H1 (cell line): ENCODE results near the gene STK32C. TPM values are rescaled to one million over a fixed set of nuclear protein-coding genes. Genes with fewer than 3 reads are reported as not detected.
A peak's percentile ranks its signal among the peaks of the same experiment; 100 is the strongest.

Experiments
- CTCF ChIA-PET: fragments of 300-600 bp; sonication (Branson Sonifier 250); formaldehyde crosslinking; loops from one replicate; lab custom pipeline; 2021; ENCODE audit not compliant: partially characterized antibody; lab: Charles Lee
- POLR2A ChIA-PET: fragments of 300-600 bp; sonication (Branson Sonifier 250); formaldehyde crosslinking; loops from one replicate; lab custom pipeline; 2021; ENCODE audit warnings: inconsistent platforms; ENCODE audit not compliant: partially characterized antibody; lab: Charles Lee
- DNase-seq, 2 experiments: peaks; one replicate each; pipeline versions ENCODE4 v3.0.0 to v3.0.0-alpha.2; 2010 to 2022; ENCODE audit warnings: low spot score in 2 of 2, low read depth in 1 of 2, mixed read lengths in 1 of 2
- FAIRE-seq: peaks from 2 replicates; lab custom pipeline; 2011; peaks lifted over from hg19 to GRCh38; lab: Jason Lieb, UNC
- H2AFZ ChIP-seq: 2 replicates; pipeline ENCODE4 v1.8.1; 2012; ENCODE audit warnings: low read length, inconsistent platforms
- H2AK5ac ChIP-seq: 2 replicates; pipeline ENCODE4 v1.6.1; 2013; ENCODE audit warnings: low read depth, low read length
- H2BK120ac ChIP-seq: replicated peaks from 2 replicates; pipeline ENCODE3; 2013; ENCODE audit warnings: low read depth, low read length, inconsistent platforms
- H2BK12ac ChIP-seq: 2 replicates; pipeline ENCODE4 v1.6.1; 2013; ENCODE audit warnings: low read depth, low read length
- H2BK15ac ChIP-seq: 2 replicates; pipeline ENCODE4 v1.6.1; 2013; ENCODE audit warnings: low read length
- H2BK20ac ChIP-seq: 2 replicates; pipeline ENCODE4 v1.6.1; 2013; ENCODE audit warnings: low read length
- H2BK5ac ChIP-seq: 2 replicates; pipeline ENCODE4 v1.6.1; 2013; ENCODE audit warnings: low read depth, low read length
- H3K14ac ChIP-seq: 2 replicates; pipeline ENCODE4 v1.6.1; 2013; ENCODE audit warnings: inconsistent platforms; ENCODE audit not compliant: insufficient read length
- H3K18ac ChIP-seq: 2 replicates; pipeline ENCODE4 v1.6.1; 2013; ENCODE audit warnings: low read length; ENCODE audit errors: extremely low read depth
- H3K23ac ChIP-seq: 2 replicates; pipeline ENCODE4 v1.6.1; 2013; ENCODE audit warnings: inconsistent platforms; ENCODE audit not compliant: insufficient read length
- H3K23me2 ChIP-seq: 2 replicates; pipeline ENCODE4 v1.6.1; 2013; ENCODE audit warnings: low read depth, low read length
- H3K27ac ChIP-seq: 2 replicates; pipeline ENCODE4 v1.6.1; 2011; ENCODE audit warnings: low read depth, low read length, inconsistent platforms
- H3K27me3 ChIP-seq, 4 experiments: replicated peaks in 1 of 4; 1 replicate in 1 of 4; 2 replicates in 3 of 4; pipeline versions ENCODE4 v1.6.1 to v1.8.1; 2011 to 2013; ENCODE audit warnings: low read length in 3 of 4, mild to moderate bottlenecking in 3 of 4, inconsistent platforms in 2 of 4, mixed read lengths in 2 of 4, moderate library complexity in 1 of 4; ENCODE audit not compliant: control insufficient read depth in 3 of 4, insufficient read depth in 3 of 4; ENCODE audit errors: extremely low read depth in 1 of 4
- H3K36me3 ChIP-seq, 4 experiments: 2 replicates each; pipeline versions ENCODE4 v1.6.1 to v1.8.1; 2011 to 2013; ENCODE audit warnings: mild to moderate bottlenecking in 4 of 4, low read length in 3 of 4, moderate library complexity in 2 of 4, control low read depth in 1 of 4, inconsistent platforms in 1 of 4; ENCODE audit not compliant: insufficient read depth in 4 of 4, control insufficient read depth in 2 of 4
- H3K4ac ChIP-seq: replicated peaks from 2 replicates; pipeline ENCODE3; 2013; ENCODE audit warnings: low read length, low read depth, mixed read lengths, inconsistent platforms; ENCODE audit not compliant: insufficient read length
- H3K4me1 ChIP-seq, 4 experiments: replicated peaks in 1 of 4; 1 replicate in 1 of 4; 2 replicates in 3 of 4; pipeline versions ENCODE4 v1.6.1 to v1.8.1; 2011 to 2013; ENCODE audit warnings: low read length in 3 of 4, inconsistent platforms in 2 of 4, mixed read lengths in 1 of 4; ENCODE audit not compliant: insufficient read depth in 4 of 4, control insufficient read depth in 3 of 4
- H3K4me2 ChIP-seq, 2 experiments: 2 replicates each; pipeline versions ENCODE4 v1.6.1 to v1.8.1; 2011 to 2013; ENCODE audit warnings: low read depth in 2 of 2, low read length in 2 of 2, control low read depth in 1 of 2, inconsistent platforms in 1 of 2, mild to moderate bottlenecking in 1 of 2; ENCODE audit not compliant: insufficient read depth in 1 of 2
- H3K4me3 ChIP-seq, 4 experiments: fragments of 200-600, 300-600 bp in 1 of 4; sonication (generic), shearing (Covaris generic), sonication (Bioruptor Twin) in 1 of 4; 2 replicates each; pipeline versions ENCODE4 v1.5.1 to v1.8.1; 2011 to 2016; ENCODE audit warnings: low read length in 4 of 4, low read depth in 3 of 4, control low read depth in 2 of 4, inconsistent platforms in 2 of 4, mild to moderate bottlenecking in 2 of 4, mixed read lengths in 1 of 4, moderate library complexity in 1 of 4; ENCODE audit not compliant: insufficient read depth in 2 of 4; ENCODE audit errors: extremely low read depth in 1 of 4
- H3K56ac ChIP-seq: replicated peaks from 2 replicates; pipeline ENCODE3; 2013; ENCODE audit warnings: low read depth, mild to moderate bottlenecking, mixed read lengths, low read length, inconsistent platforms; ENCODE audit not compliant: insufficient read length
- H3K79me1 ChIP-seq: 2 replicates; pipeline ENCODE4 v1.6.1; 2013; ENCODE audit warnings: low read depth, low read length, control low read depth
- H3K79me2 ChIP-seq, 2 experiments: 2 replicates each; pipeline versions ENCODE4 v1.6.1 to v1.8.1; 2012 to 2013; ENCODE audit warnings: low read length in 2 of 2, mild to moderate bottlenecking in 2 of 2, inconsistent platforms in 1 of 2; ENCODE audit not compliant: insufficient read depth in 2 of 2, control insufficient read depth in 1 of 2
- H3K9ac ChIP-seq, 4 experiments: replicated peaks in 1 of 4; 1 replicate in 1 of 4; 2 replicates in 3 of 4; pipeline versions ENCODE4 v1.6.1 to v1.8.1; 2011 to 2013; ENCODE audit warnings: low read depth in 3 of 4, low read length in 3 of 4, control low read depth in 2 of 4, mild to moderate bottlenecking in 2 of 4, moderate library complexity in 2 of 4, inconsistent platforms in 1 of 4; ENCODE audit errors: extremely low read depth in 1 of 4
- H3K9me3 ChIP-seq, 2 experiments: 2 replicates each; pipeline versions ENCODE4 v1.6.1 to v1.8.1; 2012 to 2013; ENCODE audit warnings: mild to moderate bottlenecking in 2 of 2, moderate library complexity in 2 of 2, control low read depth in 1 of 2, inconsistent platforms in 1 of 2, low read depth in 1 of 2, low read length in 1 of 2, mixed read lengths in 1 of 2; ENCODE audit not compliant: insufficient read depth in 2 of 2
- H4K20me1 ChIP-seq, 2 experiments: replicated peaks in 1 of 2; 2 replicates each; pipeline versions ENCODE3 to v1.8.1; 2011 to 2013; ENCODE audit warnings: inconsistent platforms in 2 of 2, low read length in 2 of 2, mild to moderate bottlenecking in 1 of 2; ENCODE audit not compliant: insufficient read depth in 2 of 2, control insufficient read depth in 1 of 2
- H4K5ac ChIP-seq: 2 replicates; pipeline ENCODE4 v1.6.1; 2013; ENCODE audit warnings: low read length, low read depth, mixed read lengths, inconsistent platforms; ENCODE audit not compliant: insufficient read length
- H4K8ac ChIP-seq: 2 replicates; pipeline ENCODE4 v1.8.0; 2013; ENCODE audit warnings: mild to moderate bottlenecking, moderate library complexity, low read length, inconsistent platforms; ENCODE audit not compliant: insufficient read depth; ENCODE audit errors: extremely low read depth
- H4K91ac ChIP-seq: replicated peaks from 2 replicates; pipeline ENCODE3; 2013; ENCODE audit warnings: low read length, mixed read lengths, inconsistent platforms; ENCODE audit not compliant: insufficient read length
- CBX8 ChIP-seq: fragments of 300-800, 300-1000 bp; sonication (generic); IDR thresholded peaks from 2 replicates; pipeline ENCODE4 v1.7.1; 2016; ENCODE audit warnings: low read depth, low read length, borderline replicate concordance
- WGBS, 2 experiments: shearing (Covaris generic) in 1 of 2; methylation state at CpG; one replicate each; pipeline versions ENCODE4 v1.1.6 to v1.1.7; 2013 to 2015; ENCODE audit warnings: low lambda C conversion rate in 2 of 2, mixed read lengths in 2 of 2, inconsistent platforms in 1 of 2, low coverage in 1 of 2, missing lambda C conversion rate in 1 of 2; ENCODE audit not compliant: insufficient replicate concordance in 2 of 2, insufficient coverage in 1 of 2, insufficient read length in 1 of 2; ENCODE audit errors: extremely low coverage in 1 of 2, missing lambda C conversion rate in 1 of 2; 5-methylcytosine and 5-hydroxymethylcytosine counted together
- polyA plus RNA-seq, 7 experiments: library from polyadenylated mRNA; depleted of rRNA in 3 of 7; stranded (reverse) in 5 of 7; unstranded in 2 of 7; fragments of >200 nt in 5 of 7; fragments of 200-250 nt in 2 of 7; gene quantifications; 1 replicate in 5 of 7; 2 replicates in 1 of 7; 4 replicates in 1 of 7; pipeline versions ENCODE4 v1.2.1 to v1.2.3, GENCODE V29; 2011 to 2013; ENCODE audit warnings: missing spikeins in 2 of 7, mixed read lengths in 2 of 7
- total RNA-seq: library from RNA; stranded (reverse); fragmentation: NEBNext Ultra II Directional; extraction: Animal tissue kit (Norgen Biotek cat#: 25700); gene quantifications from 2 replicates; pipeline ENCODE4 v1.2.1, GENCODE V29; 2021

Gene STK32C
- total and polyA plus RNA-seq, 2 of the 8 experiments (the other 6 are each of a cell fraction or from before 2014, with no cell fraction given), result 10.6 to 15.6 TPM

GRCh38 chr10:132198381-132199181 is 109.2 kb downstream of the STK32C start:
- 86% methylated on average over 31 of the region's 35 CpGs; no CpG with 5 or more reads in 1 of the 2 experiments for WGBS, 2 experiments
- Histone ChIP-seq H4K91ac (no peak overlapping the region), H4K8ac (peak overlapping the region; percentile 28; the same call in 1 of the 2 replicates), H2BK5ac (no peak overlapping the region), H2BK15ac (no peak overlapping the region), H3K79me1 (no peaks in the 10 kb centered on the region), H3K14ac (no peak overlapping the region), H3K18ac (no peak overlapping the region), H3K36me3 (no peaks in the 10 kb centered on the region; a peak in 2 of 8 replicates), H3K79me2 (no peaks in the 10 kb centered on the region), H3K27ac (no peak overlapping the region), H3K4ac (no peak overlapping the region), H3K9me3 (no peaks in the 10 kb centered on the region), H3K4me1 (no peaks in the 10 kb centered on the region), H2BK20ac (no peak overlapping the region), H3K23ac (no peak overlapping the region), H3K56ac (no peak overlapping the region), H3K4me2 (no peak overlapping the region), H3K27me3 (no peaks in the 10 kb centered on the region), H2AFZ (no peak overlapping the region), H4K5ac (no peak overlapping the region), H3K23me2 (no peaks in the 10 kb centered on the region), H4K20me1 (peaks cover 0 to 13% of the 10 kb centered on the region in 2 experiments), H3K9ac (no peak overlapping the region), H2AK5ac (no peak overlapping the region), H3K4me3 (no peak overlapping the region), H2BK120ac (no peak overlapping the region), H2BK12ac (no peak overlapping the region)
- POLR2A ChIA-PET, result interaction anchor here (1.0 kb wide), 1 partner anchor 10 kb away, joined by 3 read pairs; no protein-coding TSS in a partner anchor
- FAIRE-seq (no peak), DNase-seq (no peak)
- CTCF ChIA-PET, result interaction anchor here (1.0 kb wide), 1 partner anchor 29 kb away, joined by 3 read pairs; no protein-coding TSS in a partner anchor
- TF ChIP-seq CBX8, result no peak
